Measurements from ENCODE around the gene PACS2.

Gene PACS2

DNA sequence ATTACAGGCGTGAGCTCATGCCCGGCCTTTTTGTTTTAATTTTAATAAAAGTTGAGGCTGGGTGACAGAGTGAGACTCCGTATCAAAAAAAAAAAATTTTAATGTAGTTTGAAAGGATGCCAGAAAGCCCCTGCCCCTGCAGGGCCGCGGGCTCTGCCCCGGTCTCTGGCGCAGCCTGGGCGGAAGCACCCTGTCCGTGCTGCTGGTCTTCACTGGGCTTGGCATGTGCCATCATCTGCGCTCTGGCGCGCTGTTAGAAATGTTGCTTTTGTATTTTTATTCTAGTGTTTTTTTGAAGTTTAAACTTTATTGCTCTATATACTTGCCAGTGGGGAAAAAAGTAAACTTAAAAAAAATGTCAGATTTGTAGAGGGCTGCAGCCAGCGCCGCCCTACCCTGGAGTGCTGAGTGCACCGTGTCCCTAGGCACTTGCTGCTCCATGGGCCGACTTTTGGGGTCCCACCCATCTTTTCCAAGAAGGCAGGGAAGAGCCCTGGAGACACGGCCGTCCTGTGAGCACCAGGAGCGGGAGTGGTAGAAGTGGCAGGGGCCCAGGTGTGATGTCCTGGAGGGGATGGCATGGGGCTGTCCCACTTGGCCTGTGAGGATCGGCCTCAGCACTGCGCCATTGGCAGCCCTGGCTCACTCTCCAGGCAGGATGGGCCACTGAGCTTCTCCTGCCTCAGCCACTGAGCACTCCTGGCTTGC lies 109.1 kb downstream of the PACS2 start:
- no peak for DNase-seq

DNA sequence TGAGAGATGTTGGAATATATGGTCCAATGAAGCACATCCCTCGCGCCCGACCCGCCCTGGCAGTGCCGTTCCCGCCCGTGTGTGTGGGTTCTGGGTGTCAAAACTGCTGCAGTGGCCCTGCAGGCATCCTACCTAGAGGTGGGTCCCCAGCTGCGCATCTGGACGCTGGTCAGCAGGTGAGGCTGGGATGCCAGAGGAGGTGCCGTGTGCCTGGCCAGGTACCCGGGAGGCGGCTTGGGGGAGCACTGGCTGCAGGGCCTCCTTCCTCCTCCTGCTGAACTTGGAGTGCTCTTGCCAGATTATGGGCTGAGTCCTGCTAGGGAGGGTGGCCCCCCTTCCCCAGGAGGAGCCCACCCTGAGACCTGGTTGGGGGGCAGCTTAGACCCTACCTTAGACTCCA lies 110.3 kb downstream of the PACS2 start:
- DNase-seq, result no peak

DNA sequence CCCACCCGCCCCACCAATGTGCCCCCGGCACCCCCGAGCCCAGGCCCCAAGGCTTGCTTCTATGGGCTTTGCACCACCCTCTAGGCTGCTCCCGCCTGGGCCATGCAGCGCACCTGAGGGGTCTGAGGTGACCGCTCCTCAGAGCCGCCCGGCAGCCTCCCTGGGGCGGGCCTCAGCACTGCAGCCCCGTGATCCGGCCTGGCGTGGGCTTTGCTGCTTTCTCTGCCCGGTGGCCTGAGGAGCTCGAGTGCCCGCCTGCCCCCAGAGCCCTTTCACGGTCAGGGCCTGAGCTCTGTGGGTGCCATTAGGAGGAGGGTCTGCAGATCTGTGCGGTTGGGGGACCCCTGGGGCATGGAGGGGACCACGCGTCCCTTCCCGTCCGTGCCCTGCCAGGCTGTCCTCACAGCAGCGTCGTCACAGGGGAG lies 111.3 kb downstream of the PACS2 start:
- no peak for DNase-seq

DNA sequence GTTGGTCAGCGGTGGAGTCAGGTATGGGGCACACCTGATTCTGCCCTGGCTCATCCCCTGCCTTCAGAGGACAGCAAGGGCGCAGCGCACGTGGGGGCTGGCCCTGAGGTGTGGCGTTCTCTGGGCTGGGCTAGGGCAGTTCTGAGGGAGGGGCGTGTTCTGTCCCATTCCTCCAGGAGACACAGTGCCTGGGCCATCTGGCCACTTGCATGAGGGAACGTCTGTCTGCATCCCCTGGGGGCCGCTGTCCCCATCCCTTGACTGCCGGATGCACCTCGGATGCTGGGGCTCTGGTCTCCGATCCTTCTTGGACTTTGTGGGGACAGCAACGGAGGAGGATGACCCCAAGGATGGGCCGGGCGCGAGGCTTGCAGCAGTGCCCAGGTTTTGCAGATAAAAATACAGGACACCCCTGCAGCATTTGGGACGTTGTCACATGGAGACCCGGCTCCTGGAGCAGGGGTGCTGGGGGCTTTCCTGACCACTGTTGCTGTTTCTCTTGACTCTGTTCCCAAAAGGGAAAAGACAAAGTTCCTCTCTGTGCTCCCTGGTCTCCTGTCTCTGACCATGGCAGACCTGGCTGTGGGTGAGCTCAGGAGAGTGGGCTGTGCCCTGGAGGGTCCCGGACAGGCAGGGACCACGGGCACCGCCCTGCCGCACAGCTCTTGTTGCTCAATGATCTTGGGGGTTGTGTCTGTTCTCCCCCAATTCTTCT lies 112.0 kb downstream of the PACS2 start:
- DNase-seq, result no peak

DNA sequence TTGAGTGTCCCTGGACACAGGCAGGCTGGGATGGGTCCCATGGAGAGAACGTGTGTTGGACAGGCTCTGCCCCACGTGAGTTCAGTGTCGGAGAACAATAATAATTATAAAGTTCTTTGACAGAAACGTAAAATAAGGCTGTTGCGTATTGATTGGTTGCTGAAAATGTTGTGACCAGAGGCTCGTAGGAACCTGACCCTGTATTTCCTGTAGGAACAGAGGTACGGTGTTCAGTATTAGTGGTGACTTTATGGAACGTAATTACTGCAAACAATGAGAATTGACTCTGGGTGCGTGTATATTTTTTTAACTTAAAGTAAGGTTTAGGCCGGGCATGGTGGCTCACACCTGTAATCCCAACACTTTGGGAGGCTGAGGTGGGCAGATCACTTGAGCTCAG lies 112.9 kb downstream of the PACS2 start:
- no peak for DNase-seq

DNA sequence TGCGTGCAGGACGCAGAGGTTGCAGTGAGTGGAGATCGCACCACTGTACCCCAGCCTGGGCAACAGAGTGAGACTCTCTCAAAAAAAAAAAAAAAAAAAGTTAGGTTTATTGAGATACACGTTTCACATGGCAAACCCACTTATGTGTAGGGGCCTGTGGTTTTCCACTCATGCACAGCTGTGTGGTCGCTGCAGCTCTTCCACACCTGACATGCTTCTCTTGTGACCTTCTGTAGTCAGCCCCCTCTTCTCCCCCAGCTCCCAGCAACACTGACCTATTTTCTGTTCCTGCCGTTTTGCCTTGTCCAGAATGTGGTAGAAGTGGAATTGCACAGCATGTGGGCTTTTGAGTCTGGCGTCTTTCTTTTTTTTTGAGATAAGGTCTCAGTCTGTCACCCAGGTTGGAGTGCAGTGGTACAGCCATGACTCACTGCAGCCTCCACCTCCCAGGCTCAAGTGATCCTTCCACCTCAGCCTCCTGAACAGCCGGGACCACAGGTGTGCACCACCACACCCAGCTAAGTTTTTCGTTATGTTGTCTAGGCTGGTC lies 113.5 kb downstream of the PACS2 start:
- no peak for DNase-seq

DNA sequence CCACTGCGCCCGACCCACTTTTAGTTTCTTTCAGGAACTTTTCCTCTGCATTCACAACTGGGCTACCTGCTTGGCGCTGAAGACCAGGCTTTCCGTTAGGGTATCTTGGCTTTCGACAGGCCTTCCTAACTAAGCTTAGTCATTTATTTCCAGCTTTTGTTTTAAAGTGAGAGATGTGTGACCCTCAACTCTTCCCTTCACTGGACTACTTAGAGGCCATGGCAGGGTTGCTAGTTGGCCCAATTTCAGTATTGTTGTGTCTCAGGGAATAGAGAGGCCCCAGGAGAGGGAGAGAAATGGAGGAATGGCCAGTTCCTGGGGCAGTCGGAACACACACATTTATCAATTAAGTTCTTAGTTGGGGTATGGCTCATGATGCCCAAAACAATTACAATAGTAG lies 115.5 kb downstream of the PACS2 start:
- DNase-seq, result no peak

DNA sequence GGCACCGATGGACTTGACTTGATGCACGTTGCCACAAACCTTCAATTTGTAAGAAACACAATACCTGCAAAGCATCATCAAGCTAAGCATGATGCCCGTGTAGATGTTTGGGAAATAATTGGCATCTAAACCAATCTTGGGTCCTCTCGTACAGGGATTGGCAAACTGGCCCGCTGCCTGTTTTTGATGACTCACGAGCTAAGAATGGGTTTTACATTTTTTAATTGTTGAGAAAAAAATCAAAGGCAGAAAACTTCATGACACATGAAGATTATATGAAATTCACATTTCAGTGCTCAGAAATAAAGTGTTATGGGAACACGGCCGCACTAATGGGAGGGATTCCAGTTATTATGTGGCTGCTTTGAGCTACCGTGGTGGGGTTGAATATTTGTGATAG lies 116.0 kb downstream of the PACS2 start:
- DNase-seq, result no peak

DNA sequence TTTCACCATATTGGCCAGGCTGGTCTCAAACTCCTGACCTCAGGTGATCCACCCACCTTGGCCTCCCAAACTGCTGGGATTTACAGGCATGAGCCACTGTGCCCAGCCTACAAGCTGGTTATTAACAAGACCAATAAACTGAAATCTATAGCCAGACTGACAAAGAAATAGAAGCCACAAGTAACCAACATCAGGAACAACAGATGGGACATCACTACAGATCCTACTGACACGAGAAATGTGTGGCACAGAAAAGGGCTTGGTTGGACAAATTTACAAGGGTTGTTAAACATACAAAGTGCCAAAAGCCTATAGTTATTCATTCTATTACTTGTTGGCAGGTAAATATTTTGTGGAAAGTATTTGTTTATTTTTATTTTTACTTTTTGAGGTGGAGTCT lies 116.7 kb downstream of the PACS2 start:
- DNase-seq, result no peak

DNA sequence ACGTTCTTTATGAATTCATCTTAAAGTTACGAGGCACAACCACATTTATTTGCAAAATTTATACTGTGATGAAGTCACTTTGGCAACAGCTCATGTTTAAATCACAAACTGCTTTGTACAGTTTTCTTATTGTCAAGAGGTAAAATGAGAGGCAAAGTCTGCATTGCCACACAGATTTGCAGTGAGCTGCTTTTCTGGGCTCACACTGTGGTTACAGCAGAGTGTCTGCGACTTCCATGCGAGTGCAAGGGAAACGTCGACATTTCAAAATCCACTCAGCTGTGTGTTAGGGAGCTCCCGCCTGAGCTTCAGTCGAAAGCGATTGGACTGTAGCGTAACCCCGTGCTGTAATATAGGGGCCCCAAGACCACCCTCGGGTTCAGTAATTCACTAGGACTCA lies 118.1 kb downstream of the PACS2 start:
- no peak for DNase-seq

DNA sequence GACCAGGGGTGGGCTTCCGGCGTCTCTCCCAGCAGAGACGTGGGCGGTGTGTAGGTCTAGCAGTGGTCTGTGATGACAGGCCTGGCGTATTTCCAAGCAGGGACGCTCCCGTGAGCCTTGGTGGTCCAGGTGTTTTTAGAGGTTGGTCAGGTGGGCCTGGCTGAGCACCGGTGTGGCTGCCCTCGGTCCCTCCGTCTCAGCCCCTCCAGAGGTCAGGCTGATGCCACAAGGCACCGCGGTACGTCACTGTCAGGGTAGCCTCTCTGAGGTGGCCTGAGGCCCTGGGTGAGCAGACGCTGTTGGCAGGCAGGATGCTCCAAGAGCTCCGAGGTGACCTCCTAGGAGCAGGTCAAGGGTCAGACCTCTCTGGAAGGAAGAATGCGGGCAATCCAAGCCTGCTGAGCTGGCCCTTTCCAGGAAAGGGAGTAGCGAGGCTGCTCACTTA lies 118.6 kb downstream of the PACS2 start:
- no peak for DNase-seq

DNA sequence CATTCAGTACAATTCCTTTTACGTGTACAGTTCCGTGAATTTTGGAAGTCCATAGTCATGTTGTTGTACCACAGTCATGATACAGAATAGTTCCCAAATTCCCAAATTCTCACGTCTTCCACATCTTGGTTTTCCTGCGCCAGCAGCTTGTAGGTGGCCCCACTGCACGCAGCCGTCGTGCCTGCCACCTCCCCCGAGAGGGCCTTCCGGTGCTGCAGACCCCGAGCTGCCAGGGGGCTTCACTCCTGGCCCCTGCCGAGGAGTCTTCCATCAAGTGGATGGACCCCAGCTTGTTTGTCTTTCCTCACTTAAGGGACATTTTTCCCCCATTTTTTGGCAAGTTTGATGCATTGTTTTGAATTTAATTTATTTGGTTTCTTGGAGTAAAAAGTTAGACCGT lies 121.9 kb downstream of the PACS2 start:
- no peak for DNase-seq

DNA sequence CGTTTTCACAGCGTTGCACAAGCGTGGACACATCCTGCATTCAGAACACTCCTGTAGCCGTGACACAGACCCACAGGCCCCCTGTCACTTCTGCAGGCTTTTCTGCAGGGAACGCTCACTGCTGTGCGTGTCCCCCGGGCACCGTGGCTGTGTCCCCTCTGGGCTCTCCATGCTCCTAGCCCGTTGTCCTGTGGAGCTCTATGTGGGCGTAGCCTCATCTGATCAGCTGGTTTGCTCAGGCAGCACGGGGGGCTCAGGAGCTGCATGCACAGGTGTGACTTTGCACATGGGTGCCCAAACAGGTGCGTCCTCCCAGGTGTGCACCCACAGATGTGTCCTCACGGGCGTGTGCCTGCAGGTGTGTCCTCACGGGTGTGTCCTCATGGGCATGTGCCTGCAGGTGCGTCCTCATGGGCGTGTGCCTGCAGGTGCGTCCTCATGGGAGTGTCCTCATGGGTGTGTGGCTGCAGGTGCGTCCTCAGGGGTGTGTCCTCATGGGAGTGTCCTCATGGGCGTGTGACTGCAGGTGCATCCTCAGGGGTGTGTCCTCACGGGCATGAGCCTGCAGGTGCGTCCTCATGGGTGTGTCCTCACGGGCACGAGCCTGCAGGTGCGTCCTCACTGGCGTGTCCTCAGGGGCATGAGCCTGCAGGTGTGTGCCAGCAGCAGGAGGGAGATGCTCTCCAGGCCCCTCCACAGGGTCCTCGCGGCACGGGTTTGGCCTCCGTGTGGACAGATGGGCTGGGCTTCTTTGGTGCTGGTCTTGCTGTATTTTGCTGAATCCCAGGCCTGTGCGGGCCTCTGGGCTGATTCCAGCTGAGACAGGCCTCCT lies 122.6 kb downstream of the PACS2 start:
- DNase-seq, result no peak

DNA sequence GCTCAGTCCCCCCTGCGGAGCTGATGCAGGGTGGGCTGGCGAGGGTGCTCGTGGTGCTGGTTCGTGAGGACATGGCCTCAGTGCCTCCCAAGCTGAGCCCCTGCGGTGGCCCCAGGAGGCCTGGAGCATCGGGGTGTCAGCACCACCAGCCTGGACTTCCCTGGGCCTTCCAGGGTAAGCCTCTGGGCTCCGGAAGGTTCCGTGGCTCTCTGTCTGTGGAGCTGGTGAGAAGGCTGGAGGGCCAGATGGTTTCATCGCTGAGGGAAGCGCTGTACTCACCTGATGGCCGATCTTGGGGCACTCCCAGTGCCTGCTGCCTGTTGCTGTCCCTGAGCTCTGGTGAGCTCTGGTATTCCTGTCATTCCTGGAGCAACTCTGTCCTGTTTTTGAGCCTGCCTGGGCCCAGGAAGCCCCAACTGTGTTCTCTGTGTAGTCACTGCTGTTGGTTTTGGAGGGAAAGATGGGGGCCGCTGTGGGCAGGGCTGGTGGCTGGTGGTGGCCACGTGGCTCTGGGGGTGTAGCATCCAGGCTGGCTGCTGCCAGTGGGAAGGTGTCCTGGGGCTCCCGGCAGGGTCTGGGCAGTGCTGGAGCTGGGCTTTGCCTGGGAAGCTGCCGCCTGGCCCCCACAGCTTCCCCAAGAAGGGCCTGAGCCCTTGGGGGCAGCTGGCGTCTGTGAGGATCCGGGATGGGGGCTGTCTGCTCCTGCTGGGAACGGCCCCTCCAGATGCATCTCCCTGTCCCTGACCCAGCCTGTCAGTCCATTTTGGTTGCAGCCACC lies 123.4 kb downstream of the PACS2 start:
- no peak for DNase-seq

DNA sequence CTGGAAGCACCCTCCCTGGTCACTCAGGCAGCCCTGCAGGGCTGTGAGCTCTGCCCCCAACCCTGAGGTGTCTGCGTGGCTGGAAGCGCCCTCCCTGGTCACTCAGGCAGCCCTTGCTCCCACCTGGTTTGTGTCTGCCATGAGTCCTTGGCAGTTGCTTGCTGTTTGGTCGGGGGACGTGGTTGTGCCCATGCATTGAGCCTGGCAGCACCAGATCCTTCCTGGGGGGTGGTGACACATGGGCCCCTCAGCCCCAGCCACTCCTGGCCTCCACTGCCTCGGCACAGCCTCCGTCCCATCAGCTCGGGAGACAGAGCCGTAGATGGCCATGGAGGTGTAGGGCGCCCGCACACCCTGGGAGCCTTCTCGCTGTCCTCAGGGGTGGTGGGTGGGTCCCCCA lies 124.6 kb downstream of the PACS2 start:
- DNase-seq, result no peak

DNA sequence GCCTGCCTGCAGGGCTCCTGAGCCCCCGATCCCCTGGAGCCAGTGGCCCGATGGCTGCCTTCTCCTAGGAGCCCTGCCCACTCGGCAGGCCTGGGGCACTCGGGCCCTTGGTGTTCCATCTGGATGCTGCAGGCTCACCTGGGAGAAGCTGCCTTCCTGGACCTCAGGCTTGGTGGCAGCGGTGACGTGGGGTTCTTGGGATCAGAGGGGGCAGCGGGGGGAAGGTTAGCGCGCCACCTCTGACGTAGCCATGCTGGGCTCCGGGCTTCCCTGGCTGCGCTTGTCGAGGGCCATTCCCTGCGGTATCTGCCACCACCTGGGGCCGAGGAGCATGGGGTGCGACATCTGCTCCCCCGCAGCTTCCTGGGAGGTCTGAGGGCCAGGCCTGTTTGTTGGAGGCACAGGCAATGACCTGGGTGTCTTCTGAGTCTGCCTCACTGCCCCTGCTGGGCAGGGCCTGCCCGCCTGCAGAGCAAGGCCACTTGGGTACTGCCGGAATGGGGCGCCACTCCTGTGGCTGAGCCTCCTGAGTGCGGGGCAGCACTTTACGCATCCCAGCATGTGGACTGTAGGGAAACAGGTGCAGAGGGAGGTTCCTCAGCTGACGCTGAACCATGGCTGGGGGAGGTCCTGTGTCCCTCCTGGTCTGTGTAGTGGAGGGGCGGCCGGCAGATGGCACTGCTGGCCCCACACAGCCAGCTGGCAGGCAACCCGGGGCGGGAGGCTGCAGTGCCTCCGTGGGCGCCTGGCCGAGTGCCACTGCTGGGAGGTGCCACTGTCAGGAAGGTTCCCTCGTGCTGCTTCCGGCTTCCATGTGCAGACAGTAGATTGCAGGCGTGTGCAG lies 125.4 kb downstream of the PACS2 start:
- DNase-seq, result no peak

DNA sequence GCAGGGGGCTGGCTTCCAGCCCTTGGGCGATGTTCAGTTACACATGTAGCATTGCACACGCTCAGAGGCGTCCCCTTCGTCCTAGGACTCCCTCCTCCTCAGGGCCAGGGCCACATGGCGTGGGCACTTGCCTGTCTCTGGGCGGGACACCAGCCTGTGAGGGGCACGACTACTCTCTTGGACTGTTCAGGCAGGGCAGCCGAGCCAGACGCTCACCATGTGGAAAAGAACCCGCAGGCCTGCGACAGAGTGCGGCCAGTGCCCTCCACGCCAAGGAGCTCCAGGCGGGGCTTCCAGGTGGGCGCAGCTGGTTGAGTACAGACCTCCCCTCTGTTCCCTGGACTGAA lies 126.0 kb downstream of the PACS2 start:
- DNase-seq, result no peak

DNA sequence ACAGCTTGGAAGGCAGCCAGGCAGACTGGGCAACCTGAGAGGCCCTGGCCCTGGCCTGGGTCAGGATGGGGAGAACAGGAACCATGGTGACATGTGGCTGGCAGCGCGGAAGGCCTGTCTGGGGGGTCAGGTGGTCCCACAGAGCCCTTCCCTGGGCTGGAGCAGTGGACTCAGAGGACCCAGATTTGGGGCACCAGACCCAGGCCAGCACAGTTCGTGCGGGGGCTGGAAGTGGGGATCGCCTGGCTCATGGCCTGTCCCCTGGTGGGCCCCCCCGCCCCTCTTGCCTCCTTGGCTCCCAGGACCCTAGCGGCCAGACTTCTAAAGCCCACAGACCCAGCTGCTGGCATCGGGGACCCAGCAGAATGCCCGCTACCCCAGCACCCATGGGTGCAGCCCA lies 126.4 kb downstream of the PACS2 start:
- DNase-seq, result no peak

DNA sequence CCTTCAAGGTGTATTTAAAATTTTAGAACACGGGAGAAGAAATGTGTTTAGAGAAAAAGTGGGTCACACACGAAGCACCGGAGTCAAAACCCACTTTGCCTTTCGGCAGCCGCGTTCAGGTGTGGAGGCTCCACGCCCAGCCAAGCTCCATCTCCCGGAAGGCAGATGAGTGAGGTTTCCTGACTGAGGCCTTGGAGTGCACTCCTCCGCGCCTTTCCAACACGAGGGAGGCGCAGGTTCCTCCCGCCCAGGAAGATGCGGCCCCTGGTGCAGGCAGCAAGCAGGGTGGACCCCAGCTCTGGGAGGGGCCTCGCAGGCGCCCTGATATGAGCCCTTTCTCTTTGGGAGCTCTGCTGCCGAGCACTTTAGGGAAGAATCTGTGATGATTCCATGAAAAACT lies 127.6 kb downstream of the PACS2 start:
- no peak for DNase-seq

DNA sequence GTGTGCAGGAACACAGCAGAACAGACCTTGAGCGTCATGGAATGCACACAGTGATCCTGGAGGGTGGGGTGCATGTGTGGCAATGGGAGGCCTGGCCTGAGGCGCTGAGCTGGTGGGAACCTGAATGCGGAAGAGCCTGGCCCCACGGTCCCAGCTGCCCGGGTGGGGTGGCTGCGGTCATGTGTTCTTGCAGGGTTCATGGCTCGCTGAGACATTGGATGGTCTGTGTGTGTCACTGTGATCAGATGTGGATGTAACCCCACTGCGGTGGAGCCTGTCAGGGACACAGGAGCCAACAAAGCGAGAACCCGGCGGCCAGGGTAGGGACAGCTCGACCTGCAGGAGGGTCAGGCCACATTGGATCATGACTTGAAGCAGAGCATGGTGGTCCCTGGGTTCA lies 128.3 kb downstream of the PACS2 start:
- DNase-seq, result no peak

DNA sequence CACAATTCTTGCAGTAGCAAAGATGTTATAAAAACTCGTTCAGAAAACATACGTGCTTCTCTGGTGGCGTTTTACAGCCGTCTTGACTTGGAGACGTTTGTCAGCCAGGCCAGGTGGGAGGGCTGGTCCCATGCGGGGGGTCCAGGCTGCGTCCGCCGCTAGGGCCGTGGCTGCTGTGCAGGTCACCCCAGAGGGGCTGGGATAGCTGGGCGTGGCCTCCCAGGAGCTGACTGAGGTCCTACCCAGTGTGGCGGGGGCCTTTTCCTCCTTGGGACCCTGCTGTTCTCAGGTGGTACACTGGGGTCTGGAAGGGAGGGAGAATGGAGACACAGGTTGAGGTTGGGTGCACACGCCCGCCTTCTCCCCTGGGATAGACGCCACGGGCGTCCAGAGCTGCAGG lies 130.3 kb downstream of the PACS2 start:
- DNase-seq, result no peak

DNA sequence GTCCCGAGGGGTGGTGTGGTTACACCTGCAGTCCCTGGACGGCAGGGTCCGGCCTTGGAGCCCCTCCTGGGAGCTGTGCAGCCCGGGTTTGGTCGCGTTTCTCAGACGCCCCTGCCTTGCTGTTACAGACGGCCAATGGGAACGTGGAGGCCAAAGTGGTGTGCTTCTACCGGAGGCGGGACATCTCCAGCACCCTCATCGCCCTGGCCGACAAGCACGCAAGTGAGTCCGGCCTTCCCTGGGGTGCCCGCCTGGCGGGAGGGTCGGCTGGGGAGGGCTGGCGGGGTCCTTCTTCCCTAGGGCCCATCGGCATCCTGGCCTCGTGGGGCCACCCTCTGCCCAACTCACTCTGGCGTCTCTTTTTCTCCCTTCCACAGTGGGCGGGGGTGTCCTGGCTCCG lies 130.7 kb downstream of the PACS2 start:
- no peak for DNase-seq
